ENCODE results near the gene RERG. TPM values are rescaled to one million over a fixed set of nuclear protein-coding genes. Genes with fewer than 3 reads are reported as not detected.

RERG gene
- total and polyA plus RNA-seq, 2 experiments from 2014 or later = not detected

DNA sequence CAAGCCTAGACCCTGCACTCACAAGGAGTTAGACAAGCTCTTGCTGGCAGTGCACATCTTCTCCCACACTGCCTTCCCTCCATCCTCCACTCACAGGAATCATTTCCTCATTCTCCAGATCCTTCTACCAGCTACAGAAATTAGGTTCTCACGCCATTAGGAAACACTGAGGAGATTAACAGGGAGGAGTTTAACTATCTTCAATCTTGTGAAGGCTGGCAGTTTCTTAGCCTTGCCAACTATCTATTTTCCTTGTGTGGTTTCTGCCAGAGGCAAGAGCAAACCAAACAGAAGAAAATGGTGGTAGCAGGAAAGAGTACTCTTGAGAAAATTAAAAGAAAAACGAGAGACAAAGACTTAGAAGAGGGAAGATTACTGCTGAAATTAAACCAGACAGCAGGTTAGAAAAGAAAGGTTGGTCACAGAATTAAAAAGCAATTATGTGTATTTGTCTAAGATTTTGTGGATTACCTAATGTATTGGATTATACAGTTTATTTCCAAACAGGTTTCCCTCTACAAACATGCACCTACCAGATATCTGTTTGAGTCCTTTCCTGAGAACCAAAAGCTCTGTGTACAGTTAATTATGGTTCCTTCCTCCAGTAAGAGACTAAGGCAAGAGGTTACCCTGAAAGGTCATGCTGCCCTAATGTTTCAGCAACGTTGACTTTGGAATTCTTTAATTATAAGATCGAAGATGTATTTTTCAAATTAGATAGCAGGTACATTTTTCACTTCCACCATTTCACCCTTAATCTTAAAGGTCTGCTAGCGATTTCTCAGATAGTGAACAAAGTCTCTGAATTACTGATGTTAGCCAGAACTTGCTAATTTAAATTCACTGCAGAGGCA is 5.0 kb downstream of the RERG start:
- Histone ChIP-seq H3K27ac (no peak overlapping the region), H3K27me3 (replicated peaks; ENCODE audit: insufficient read depth) (peaks cover 74% of the 10 kb centered on the region), H3K79me2 (ENCODE audit: insufficient read depth) (no peaks in the 10 kb centered on the region), H4K20me1 (ENCODE audit: insufficient read depth) (no peaks in the 10 kb centered on the region), H3K4me3 (no peak overlapping the region), H3F3A (ENCODE audit: insufficient read depth) (no peaks in the 10 kb centered on the region), H3K9me2 (ENCODE audit: insufficient read depth) (no peaks in the 10 kb centered on the region), H3K4me1 (ENCODE audit: insufficient read depth) (no peaks in the 10 kb centered on the region), H3K9me3 (ENCODE audit: low read depth) (no peaks in the 10 kb centered on the region), H3K36me3 (ENCODE audit: low read depth) (no peaks in the 10 kb centered on the region), H3K4me2 (ENCODE audit: unreplicated experiment) (no peak overlapping the region), H2AFZ (no peak overlapping the region), H3K9ac (no peak overlapping the region)
- TF ChIP-seq EZH2phosphoT487 (IDR thresholded peaks at IDR 0.05; ENCODE audit: insufficient read depth, low read depth) (no peak), EZH2 (IDR thresholded peaks at IDR 0.05; ENCODE audit: insufficient read depth, poor library complexity, severe bottlenecking) (no peak)
- in situ Hi-C loops (cut with MboI) = no loop called here
- DNase-seq = no peak
- WGBS, 2 experiments (ENCODE audit: low coverage in 1 of 2, low lambda C conversion rate in 2 of 2, missing lambda C conversion rate in 2 of 2) = 34 to 53% methylated on average over 5 of the region's 5 CpGs

DNA sequence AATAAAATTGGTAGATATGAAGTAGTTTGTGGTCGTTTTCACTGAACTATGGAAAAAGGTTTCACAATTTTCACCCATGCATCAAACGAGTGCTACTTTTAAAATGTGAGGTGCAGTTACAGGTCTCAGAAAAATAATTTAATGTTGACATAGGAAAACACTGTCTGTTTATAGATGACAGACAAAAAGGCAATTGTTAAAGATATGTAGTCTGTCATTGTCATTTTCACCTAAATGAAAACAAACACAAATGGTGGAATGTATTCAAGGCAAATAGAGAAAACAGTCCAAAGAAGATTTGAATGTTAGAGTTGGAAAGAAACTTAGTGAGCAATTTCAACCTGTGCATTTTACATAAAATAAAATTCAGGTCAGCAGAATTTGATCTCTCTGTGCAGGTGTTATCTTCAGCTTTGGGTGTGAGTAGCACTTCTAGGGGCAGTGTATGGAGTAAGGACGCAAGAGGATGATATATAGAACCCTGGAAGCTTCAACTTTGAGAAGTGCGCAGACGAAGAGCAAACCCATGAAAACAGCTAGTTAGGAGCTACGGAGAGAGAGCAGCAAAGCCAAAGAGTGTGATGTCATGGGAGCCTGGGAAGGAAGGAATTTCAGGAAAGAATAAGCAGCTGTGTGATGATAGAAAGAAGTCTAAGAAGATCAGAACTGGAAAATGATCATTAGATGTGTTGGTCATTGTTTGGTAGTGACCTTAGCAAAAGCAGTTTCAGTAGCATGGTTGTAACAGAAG is 6.2 kb downstream of the RERG start:
- Histone ChIP-seq H3K9me2 (ENCODE audit: insufficient read depth) (no peaks in the 10 kb centered on the region), H3K27ac (no peak overlapping the region), H3K4me1 (ENCODE audit: insufficient read depth) (peaks cover under 1% of the 10 kb centered on the region), H3K4me2 (ENCODE audit: unreplicated experiment) (no peak overlapping the region), H3F3A (ENCODE audit: insufficient read depth) (no peaks in the 10 kb centered on the region), H3K36me3 (ENCODE audit: low read depth) (no peaks in the 10 kb centered on the region), H2AFZ (no peak overlapping the region), H3K9ac (no peak overlapping the region), H3K79me2 (ENCODE audit: insufficient read depth) (no peaks in the 10 kb centered on the region), H3K4me3 (no peak overlapping the region), H3K9me3 (ENCODE audit: low read depth) (no peaks in the 10 kb centered on the region), H4K20me1 (ENCODE audit: insufficient read depth) (no peaks in the 10 kb centered on the region), H3K27me3 (replicated peaks; ENCODE audit: insufficient read depth) (peaks cover 64% of the 10 kb centered on the region)
- DNase-seq = no peak
- 74 to 75% methylated on average over 6 of the region's 6 CpGs for WGBS, 2 experiments (ENCODE audit: low coverage in 1 of 2, low lambda C conversion rate in 2 of 2, missing lambda C conversion rate in 2 of 2)
- TF ChIP-seq EZH2 (IDR thresholded peaks at IDR 0.05; ENCODE audit: insufficient read depth, poor library complexity, severe bottlenecking) = no peak
- no peak for TF ChIP-seq EZH2phosphoT487 (IDR thresholded peaks at IDR 0.05; ENCODE audit: insufficient read depth, low read depth)
- in situ Hi-C loops (cut with MboI) = no loop called here

DNA sequence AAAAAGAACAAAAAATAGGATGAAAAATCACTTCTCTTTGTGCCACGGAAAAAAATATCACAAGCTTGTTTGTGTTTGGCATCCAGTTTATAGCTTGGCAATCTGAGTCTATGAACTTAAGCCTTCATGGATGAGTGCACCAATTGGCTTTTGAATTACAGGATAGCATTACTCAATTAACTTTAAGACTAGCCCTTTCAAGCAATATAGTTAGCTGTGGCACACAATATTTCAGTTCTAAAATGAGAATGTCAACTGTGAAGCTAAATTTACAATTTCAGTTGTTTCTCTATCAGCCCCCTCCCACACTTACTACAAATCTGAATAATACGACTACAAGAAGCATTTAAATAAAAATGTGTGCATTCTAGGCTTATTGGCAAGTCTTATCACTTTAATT is 8.3 kb downstream of the RERG start:
- H3K4me1 ChIP-seq (ENCODE audit: insufficient read depth) = peaks cover 14% of the 10 kb centered on the region
- no peaks in the 10 kb centered on the region for H3K9me3 ChIP-seq (ENCODE audit: low read depth)
- WGBS, 2 experiments (ENCODE audit: low coverage in 1 of 2, low lambda C conversion rate in 2 of 2, missing lambda C conversion rate in 2 of 2) = 33 to 48% methylated on average over 2 of the region's 2 CpGs
- H3K27ac ChIP-seq = no peak overlapping the region
- H4K20me1 ChIP-seq (ENCODE audit: insufficient read depth) = no peaks in the 10 kb centered on the region
- no peak overlapping the region for H2AFZ ChIP-seq
- no peak overlapping the region for H3K4me3 ChIP-seq
- H3K79me2 ChIP-seq (ENCODE audit: insufficient read depth) = no peaks in the 10 kb centered on the region
- TF ChIP-seq EZH2phosphoT487 (IDR thresholded peaks at IDR 0.05; ENCODE audit: insufficient read depth, low read depth) = no peak
- no peak for TF ChIP-seq EZH2 (IDR thresholded peaks at IDR 0.05; ENCODE audit: insufficient read depth, poor library complexity, severe bottlenecking)
- H3K4me2 ChIP-seq (ENCODE audit: unreplicated experiment) = no peak overlapping the region
- DNase-seq = no peak
- 0 out of 2 replicates have a peak, but pooled peaks cover 7% of the 10 kb centered on the region for H3F3A ChIP-seq (ENCODE audit: insufficient read depth)
- no peak overlapping the region for H3K9ac ChIP-seq
- in situ Hi-C loops (cut with MboI) = no loop called here
- no peaks in the 10 kb centered on the region for H3K9me2 ChIP-seq (ENCODE audit: insufficient read depth)
- H3K27me3 ChIP-seq (replicated peaks; ENCODE audit: insufficient read depth) = peaks cover 44% of the 10 kb centered on the region
- H3K36me3 ChIP-seq (ENCODE audit: low read depth) = no peaks in the 10 kb centered on the region

DNA sequence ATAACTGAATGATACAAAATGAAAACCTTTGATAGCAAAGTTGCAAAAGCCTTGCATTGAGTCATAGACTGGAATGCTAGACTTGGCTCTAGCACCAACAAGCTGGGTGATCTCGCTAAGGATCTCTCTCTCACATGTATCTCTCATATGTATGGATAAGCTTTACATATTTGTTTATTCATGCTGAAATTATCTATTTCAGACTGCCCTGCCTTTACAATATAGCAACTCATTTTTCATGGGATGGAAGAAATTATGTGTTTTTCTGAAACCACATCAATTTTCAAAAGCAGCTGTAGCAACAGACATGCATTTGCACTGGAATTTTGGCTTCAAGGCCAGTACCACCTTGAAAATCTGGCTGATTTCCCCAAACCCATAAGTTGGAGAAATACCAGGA is 11.4 kb downstream of the RERG start:
- H3K4me1 ChIP-seq (ENCODE audit: insufficient read depth) = peaks cover 14% of the 10 kb centered on the region
- no peaks in the 10 kb centered on the region for H3K36me3 ChIP-seq (ENCODE audit: low read depth)
- no peak overlapping the region for H3K4me3 ChIP-seq
- WGBS, 2 experiments (ENCODE audit: low coverage in 1 of 2, low lambda C conversion rate in 2 of 2, missing lambda C conversion rate in 2 of 2) = 0 to 3% methylated on average over 1 of the region's 1 CpG
- no peak for TF ChIP-seq EZH2 (IDR thresholded peaks at IDR 0.05; ENCODE audit: insufficient read depth, poor library complexity, severe bottlenecking)
- no peak for TF ChIP-seq EZH2phosphoT487 (IDR thresholded peaks at IDR 0.05; ENCODE audit: insufficient read depth, low read depth)
- no peaks in the 10 kb centered on the region for H4K20me1 ChIP-seq (ENCODE audit: insufficient read depth)
- H3K79me2 ChIP-seq (ENCODE audit: insufficient read depth) = no peaks in the 10 kb centered on the region
- no peak overlapping the region for H3K4me2 ChIP-seq (ENCODE audit: unreplicated experiment)
- no peaks in the 10 kb centered on the region for H3K9me3 ChIP-seq (ENCODE audit: low read depth)
- peak; percentile 72 for DNase-seq
- 0 out of 2 replicates have a peak, but pooled peaks cover 7% of the 10 kb centered on the region for H3F3A ChIP-seq (ENCODE audit: insufficient read depth)
- in situ Hi-C loops (cut with MboI) = no loop called here
- H3K9ac ChIP-seq = no peak overlapping the region
- H3K27me3 ChIP-seq (replicated peaks; ENCODE audit: insufficient read depth) = peaks cover 27% of the 10 kb centered on the region; the same call in 1 of the 2 replicates
- H2AFZ ChIP-seq = no peak overlapping the region
- H3K27ac ChIP-seq = no peak overlapping the region
- no peaks in the 10 kb centered on the region for H3K9me2 ChIP-seq (ENCODE audit: insufficient read depth)
